ENCODE measurements around the gene RBM26. TPM values are rescaled to one million over a fixed set of nuclear protein-coding genes. Genes with fewer than 3 reads are reported as not detected.
"Not testable (repeated sequence)": the region's sequence is repeated elsewhere in the genome, so short reads cannot be mapped to it uniquely, and the experiment has no call there.

RBM26 gene
- total RNA-seq, 1 donor from 2014 or later: 55.4 TPM

- no peak for DNase-seq
Measured at GRCh38 chr13:79318664-79319063, 87.4 kb downstream of the RBM26 start.

- DNase-seq: no peak
Measured at GRCh38 chr13:79317856-79318255, 88.2 kb downstream of the RBM26 start.

GRCh38 chr13:79314652-79315051, 91.4 kb downstream of the RBM26 start:
- DNase-seq: no peak

GRCh38 chr13:79312340-79312855, 93.7 kb downstream of the RBM26 start:
- DNase-seq: no peak

GRCh38 chr13:79311386-79311785, 94.7 kb downstream of the RBM26 start:
- no peak for DNase-seq

- no peak for DNase-seq
Measured at GRCh38 chr13:79309690-79310089, 96.4 kb downstream of the RBM26 start.

- peak; percentile 8 for DNase-seq
Measured at GRCh38 chr13:79307866-79308298, 98.2 kb downstream of the RBM26 start.

- no peak for DNase-seq
Measured at GRCh38 chr13:79307433-79307861, 98.6 kb downstream of the RBM26 start.

GRCh38 chr13:79306650-79307049, 99.4 kb downstream of the RBM26 start:
- DNase-seq: no peak

GRCh38 chr13:79297128-79297527, 108.9 kb downstream of the RBM26 start:
- no peak for DNase-seq

- DNase-seq: no peak
Measured at GRCh38 chr13:79295906-79296706, 109.9 kb downstream of the RBM26 start.

GRCh38 chr13:79290595-79291244, 115.3 kb downstream of the RBM26 start:
- DNase-seq: no peak

- no peak for DNase-seq
Measured at GRCh38 chr13:79289571-79289970, 116.5 kb downstream of the RBM26 start.

GRCh38 chr13:79287939-79288795, 117.9 kb downstream of the RBM26 start:
- no peak for DNase-seq

GRCh38 chr13:79285159-79285558, 120.9 kb downstream of the RBM26 start:
- DNase-seq: no peak

GRCh38 chr13:79283742-79284141, 122.3 kb downstream of the RBM26 start:
- DNase-seq: no peak

GRCh38 chr13:79282976-79283375, 123.1 kb downstream of the RBM26 start:
- no peak for DNase-seq

- DNase-seq: no peak
Measured at GRCh38 chr13:79282508-79282907, 123.5 kb downstream of the RBM26 start.

GRCh38 chr13:79281339-79281747, 124.7 kb downstream of the RBM26 start:
- no peak for DNase-seq

GRCh38 chr13:79279735-79280134, 126.3 kb downstream of the RBM26 start:
- not testable (repeated sequence) for DNase-seq

- DNase-seq: no peak
Measured at GRCh38 chr13:79273045-79273444, 133.0 kb downstream of the RBM26 start.

GRCh38 chr13:79271616-79272015, 134.4 kb downstream of the RBM26 start:
- DNase-seq: no peak

GRCh38 chr13:79270859-79271258, 135.2 kb downstream of the RBM26 start:
- DNase-seq: no peak

All from tongue (tissue), 2 donors.